ENCODE results near the gene PIP4P1.
"Not testable (repeated sequence)": the region's sequence is repeated elsewhere in the genome, so short reads cannot be mapped to it uniquely, and the experiment has no call there.

Gene PIP4P1

DNA sequence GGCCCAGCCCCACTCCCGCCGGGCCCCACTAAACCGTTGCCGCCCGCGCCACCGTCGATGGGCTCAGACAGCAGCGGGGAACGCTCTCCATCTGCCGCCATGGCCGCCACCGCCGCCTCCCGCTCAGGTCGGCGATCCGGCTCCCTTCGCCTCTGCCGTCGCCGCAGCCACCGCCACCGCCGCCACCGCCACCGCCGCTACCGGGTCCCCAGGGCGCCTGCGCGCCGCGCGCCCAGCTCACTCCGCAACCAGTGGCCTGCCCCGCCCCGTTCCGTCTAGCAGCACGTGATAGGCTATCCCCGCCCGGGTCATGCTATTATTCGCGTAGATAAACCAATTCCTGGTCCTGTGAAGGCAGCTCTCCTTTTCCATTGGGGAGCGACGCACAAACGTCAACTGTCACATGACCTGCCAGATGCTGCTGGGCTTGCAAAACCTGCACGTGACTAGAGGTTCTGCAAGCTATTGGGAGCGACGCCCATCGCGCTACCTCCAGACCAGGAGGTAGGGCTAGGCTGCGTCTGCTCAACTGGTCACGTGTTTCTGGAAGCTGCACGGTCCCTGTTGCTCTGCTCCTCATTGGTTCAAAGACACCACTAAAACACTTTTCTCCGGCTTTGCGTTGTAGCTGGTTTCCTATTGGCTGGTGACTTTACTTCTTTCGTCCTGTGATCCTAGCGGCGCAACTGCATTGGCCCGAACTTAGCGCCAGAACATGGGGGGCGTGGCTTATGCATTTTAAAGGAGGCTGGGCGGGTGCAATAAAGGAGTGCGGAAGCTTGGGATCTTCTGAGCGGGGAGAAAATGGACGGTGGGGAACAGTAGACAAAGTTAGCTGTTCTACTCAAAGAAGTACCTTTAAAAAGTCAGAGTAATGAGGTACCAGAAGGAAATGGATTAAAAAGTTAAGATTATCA lies at the start of gene PIP4P1:
TSS of gene PIP4P1 (minus strand) at position 210 of the 917 bp plus-strand sequence. CDS start at position 101, 109 bp downstream.
- DNase-seq = peak; percentile 95 to 99 (median 99)

GRCh38 chr14:20508367-20508766 lies 47.1 kb upstream of the PIP4P1 start:
- DNase-seq = no peak

DNA sequence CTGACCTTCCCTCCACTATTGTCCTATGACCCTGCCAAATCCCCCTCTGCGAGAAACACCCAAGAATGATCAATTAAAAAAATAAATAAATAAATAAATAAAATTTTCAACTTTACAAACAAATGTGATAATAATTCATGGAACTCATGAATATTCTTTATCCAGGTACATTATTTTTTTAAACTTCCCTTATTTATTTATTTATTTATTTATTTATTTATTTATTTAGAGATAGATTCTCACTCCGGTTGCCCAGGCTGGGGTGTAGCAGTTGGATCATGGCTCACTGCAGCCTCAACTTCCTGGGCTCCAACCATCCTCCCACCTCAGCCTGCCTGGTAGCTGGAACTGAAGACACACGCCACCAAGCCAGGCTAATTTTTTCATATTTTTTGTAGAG lies 46.3 kb upstream of the PIP4P1 start:
- DNase-seq = not testable (repeated sequence)

DNA sequence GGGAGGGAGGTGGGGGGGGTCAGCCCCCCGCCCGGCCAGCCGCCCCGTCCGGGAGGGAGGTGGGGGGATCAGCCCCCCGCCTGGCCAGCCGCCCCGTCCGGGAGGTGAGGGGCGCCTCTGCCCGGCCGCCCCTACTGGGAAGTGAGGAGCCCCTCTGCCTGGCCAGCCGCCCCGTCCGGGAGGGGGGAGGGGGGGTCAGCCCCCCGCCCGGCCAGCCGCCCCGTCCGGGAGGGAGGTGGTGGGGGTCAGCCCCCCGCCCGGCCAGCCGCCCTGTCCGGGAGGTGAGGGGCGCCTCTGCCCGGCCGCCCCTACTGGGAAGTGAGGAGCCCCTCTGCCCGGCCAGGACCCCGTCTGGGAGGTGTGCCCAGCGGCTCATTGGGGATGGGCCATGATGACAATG lies 45.5 kb upstream of the PIP4P1 start:
- not testable (repeated sequence) for DNase-seq

DNA sequence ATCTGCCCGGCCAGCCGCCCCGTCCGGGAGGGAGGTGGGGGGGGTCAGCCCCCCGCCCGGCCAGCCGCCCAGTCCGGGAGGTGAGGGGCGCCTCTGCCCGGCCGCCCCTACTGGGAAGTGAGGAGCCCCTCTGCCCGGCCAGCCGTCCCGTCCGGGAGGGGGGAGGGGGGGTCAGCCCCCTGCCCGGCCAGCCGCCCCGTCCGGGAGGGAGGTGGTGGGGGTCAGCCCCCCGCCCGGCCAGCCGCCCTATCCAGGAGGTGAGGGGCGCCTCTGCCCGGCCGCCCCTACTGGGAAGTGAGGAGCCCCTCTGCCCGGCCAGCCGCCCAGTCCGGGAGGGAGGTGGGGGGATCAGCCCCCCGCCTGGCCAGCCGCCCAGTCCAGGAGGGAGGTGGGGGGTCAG lies 45.0 kb upstream of the PIP4P1 start:
- DNase-seq = not testable (repeated sequence)

GRCh38 chr14:20503898-20504297 lies 42.7 kb upstream of the PIP4P1 start:
- no peak for DNase-seq

- no peak for DNase-seq
Observed at GRCh38 chr14:20501346-20501745, 40.1 kb upstream of the PIP4P1 start.

DNA sequence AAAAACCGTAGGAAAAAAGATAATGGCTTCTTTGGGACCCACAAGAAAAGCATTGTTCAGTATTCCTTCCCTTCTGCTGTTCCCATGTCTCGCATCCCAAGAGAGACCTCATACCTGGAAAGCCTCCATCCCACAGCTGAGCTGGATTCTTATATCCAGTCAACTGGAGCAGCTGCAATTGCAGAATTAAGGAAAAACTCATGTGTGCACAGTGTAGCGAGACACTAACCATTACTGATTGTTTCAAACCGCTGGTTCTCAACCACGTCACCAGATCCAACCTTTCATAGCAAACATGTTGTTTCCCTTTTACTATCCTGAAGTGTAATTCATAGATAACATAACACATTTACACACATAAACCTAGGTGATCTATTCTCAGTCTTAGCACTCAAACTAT lies 38.6 kb upstream of the PIP4P1 start:
- DNase-seq = no peak

DNA sequence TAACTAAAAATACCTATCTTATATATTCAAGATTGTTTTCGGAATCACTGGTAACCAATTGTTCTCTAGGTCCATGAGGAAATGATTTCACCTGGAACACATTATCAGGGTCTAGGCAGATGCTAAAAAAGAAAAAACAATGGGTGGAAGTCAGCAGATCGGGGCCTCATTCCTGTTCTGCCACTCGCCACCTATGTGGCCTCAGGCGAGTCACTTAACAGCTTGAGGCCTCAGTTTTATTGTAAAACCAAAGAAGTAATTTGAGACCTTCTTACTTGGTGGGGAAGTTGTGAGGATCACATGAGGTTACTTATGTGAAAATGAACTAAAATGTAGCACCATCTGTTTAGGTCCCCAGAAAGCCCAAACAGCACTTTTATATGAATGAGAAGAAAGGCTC lies 37.9 kb upstream of the PIP4P1 start:
- no peak for DNase-seq

DNA sequence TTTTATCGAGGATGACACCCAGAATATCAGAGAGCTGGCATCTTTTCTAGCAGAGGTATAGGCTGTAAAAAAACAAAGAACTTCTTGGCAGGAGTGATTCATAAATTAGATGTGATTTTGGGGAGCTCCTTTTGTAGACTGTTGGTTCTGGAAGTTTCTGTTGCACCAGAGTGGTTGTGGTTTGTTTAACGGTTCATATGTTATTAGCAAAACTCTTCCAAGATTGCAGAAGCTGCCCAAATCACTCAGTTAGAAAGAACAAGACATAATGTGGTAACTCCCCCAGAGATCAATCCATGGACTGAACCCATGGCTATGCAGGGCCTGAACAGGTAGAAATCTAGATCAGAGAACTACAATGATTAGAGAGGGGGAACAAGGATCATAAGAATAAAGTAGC lies 37.4 kb upstream of the PIP4P1 start:
- DNase-seq = no peak

GRCh38 chr14:20494935-20495766 lies 33.9 kb upstream of the PIP4P1 start:
- DNase-seq = no peak

DNA sequence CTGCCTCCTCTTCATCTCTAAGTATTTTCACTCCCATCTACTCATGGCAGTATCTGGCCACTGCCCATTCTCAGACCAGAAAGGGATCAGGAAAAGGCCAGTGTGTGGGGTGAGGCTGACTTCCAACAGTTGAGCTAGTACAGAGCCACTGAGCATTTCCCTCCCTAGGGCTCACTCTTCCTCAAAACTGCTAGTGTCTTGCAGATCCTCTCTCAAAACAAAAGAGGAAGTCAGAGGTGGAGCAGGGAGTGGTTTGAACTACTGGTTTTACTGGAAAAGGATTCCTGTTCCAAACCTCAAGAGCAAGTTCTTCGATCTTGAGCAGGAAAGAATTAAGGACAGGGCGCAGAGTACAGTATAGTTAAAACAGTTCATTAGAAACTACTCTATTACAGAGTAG lies 32.4 kb upstream of the PIP4P1 start:
- no peak for DNase-seq

DNA sequence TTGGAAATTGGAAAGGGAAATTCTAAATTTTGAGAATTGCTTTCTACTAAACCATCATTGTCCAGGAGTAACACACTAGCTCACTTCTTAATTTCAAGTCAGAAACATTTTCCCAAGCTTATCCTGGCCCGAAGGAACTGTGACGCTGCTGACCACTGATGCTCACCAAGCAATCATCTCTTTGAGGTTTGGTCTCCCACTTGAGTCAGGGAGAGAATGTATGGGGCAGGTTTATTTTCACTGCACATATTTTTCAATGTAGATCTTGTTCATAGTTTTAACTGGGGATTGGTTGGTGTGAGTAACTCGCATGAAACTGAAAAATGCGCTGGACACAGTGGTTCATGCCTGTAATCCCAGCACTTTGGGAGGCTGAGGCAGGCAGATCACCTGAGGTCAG lies 31.3 kb upstream of the PIP4P1 start:
- no peak for DNase-seq

- no peak for DNase-seq
Observed at GRCh38 chr14:20490563-20490962, 29.3 kb upstream of the PIP4P1 start.

GRCh38 chr14:20489093-20489994 lies 28.1 kb upstream of the PIP4P1 start:
- peak in 3 of 6 experiments; percentile 17 to 31 (median 31) for DNase-seq

GRCh38 chr14:20487396-20487725 lies 26.1 kb upstream of the PIP4P1 start:
- no peak for DNase-seq

DNA sequence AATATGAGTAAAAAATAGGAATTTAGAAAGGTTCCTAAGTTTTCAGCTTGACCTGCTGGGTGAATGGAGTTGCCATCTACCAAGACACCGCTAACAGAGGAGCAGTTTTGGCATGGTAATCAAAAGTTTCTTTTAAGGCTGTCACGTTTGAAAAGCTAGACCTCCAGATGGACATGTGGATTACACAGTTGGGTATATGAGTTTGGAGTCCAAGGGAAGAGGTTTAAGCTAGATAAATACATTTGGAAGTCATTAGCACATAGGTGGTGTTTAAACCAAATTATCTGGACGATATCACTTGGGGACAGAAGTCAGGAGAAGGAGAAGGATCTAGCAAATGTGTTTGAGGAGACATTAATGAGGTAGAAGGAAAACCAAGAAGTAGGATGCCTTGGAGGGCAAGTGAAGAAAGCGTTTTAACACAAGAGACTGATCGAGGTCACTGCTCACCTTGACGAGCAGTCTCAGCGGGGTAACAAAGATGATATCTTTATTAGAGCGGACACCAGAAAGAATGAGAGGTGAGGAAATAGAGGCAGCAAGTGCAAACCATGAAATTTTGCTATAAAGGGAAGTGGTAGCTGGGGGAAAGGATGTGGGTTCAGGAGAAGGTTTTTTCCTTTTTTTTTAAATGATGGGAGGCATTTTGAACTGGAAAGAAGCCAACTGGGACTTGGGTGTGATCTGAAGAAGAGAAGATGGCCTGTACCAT lies 25.6 kb upstream of the PIP4P1 start:
- peak in 2 of 6 experiments; percentile 3 to 17 for DNase-seq

GRCh38 chr14:20485900-20486299 lies 24.7 kb upstream of the PIP4P1 start:
- DNase-seq = no peak

DNA sequence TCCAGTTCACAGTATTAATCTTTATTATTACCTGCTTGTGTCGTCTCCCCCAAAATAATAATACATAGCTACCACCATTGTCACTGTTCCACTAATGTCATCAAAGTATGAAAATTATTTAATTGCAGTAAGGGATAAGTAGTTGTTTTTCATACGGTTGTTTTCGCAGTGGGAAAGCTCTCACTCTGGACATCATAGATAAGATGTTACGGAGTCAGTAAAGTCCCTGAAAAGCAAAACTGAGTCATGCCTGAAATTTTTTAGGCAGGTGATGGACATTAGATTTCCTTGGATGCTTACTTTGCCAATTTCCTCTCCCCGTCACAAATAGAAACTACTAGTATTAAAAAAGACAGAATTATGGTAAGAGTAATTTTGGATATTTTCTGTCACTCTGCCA lies 21.1 kb upstream of the PIP4P1 start:
- DNase-seq = no peak

DNA sequence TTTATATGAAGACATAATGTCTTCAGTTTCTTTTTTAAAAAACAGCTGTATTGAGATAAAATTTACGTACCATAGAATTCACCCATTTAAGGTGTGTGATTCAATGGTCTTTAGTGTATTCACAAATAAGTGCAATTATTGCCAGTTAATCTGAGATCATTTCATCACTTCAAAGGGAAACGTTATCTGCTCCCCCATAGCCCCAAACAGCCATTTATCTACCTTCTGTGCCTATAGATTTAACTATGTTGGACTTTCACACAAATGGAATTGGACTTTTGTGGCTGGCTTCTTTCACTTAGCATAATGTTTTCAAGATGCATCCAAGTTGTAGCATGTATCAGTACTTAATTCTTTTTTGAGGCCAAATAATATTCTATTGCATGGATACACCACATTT lies 17.7 kb upstream of the PIP4P1 start:
- no peak for DNase-seq

DNA sequence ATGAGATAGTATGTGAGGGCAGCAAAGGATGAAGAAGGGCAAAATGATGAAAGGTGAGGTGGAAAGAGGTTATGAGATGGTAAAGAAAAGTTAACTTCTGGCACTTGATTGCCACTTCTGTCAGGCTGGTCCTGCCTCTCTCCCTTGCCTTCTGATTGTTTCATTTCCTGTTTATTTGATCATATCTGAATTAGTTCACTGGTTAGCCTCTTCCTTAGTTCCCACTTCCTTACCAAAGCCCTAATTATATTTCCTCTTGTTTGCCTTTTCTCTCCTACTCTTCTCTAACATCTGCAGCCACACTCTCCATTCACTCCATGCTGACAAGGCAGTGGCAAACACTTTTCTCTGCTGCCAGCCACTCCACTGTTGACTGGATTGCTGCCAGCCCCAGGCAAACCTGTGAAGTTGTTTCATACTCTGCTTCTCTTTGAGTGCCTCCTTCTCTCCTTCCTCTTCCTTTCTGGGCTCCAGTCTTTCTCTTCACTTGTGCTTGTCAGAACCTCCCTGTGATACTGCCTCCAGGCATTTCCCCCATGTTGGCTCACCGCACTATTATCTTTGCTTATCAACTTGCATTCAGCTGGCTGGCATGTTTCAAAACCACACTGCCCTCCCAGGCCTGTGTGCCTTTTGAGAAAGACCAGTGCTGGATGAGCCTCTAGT lies 16.1 kb upstream of the PIP4P1 start:
- DNase-seq = peak in 5 of 6 experiments; percentile 25 to 70 (median 53)

- DNase-seq = no peak
Observed at GRCh38 chr14:20476776-20477175, 15.5 kb upstream of the PIP4P1 start.
